Astrocyte (in vitro differentiated cells and primary cell): ENCODE results near the gene TBC1D9. TPM values are rescaled to one million over a fixed set of nuclear protein-coding genes. Genes with fewer than 3 reads are reported as not detected.

Experiments used
- DNase-seq: peaks from one replicate; pipeline ENCODE4 v3.0.0-alpha.2; 2010; ENCODE audit warnings: low read depth
- FAIRE-seq: peaks from 2 replicates; lab custom pipeline; 2011; peaks lifted over from hg19 to GRCh38; lab: Jason Lieb, UNC
- H2AFZ ChIP-seq: 2 replicates; pipeline ENCODE4 v1.6.0; 2012; ENCODE audit warnings: low read depth, low read length, inconsistent platforms
- H3K27ac ChIP-seq: 2 replicates; pipeline ENCODE4 v1.5.1; 2011; ENCODE audit warnings: low read depth, low read length, inconsistent platforms
- H3K27me3 ChIP-seq: 2 replicates; pipeline ENCODE4 v1.6.0; 2011; ENCODE audit warnings: low read length, inconsistent platforms; ENCODE audit not compliant: insufficient read depth
- H3K36me3 ChIP-seq: 2 replicates; pipeline ENCODE4 v1.5.1; 2011; ENCODE audit warnings: low read length, inconsistent platforms; ENCODE audit not compliant: insufficient read depth
- H3K4me1 ChIP-seq: 2 replicates; pipeline ENCODE4 v1.5.1; 2011; ENCODE audit warnings: low read length, inconsistent platforms; ENCODE audit not compliant: insufficient read depth
- H3K4me2 ChIP-seq: 2 replicates; pipeline ENCODE4 v1.6.0; 2012; ENCODE audit warnings: low read length, inconsistent platforms
- H3K4me3 ChIP-seq: 2 replicates; pipeline ENCODE4 v1.5.1; 2011; ENCODE audit warnings: low read depth, mild to moderate bottlenecking, low read length, inconsistent platforms; ENCODE audit not compliant: insufficient read depth
- H3K79me2 ChIP-seq: 2 replicates; pipeline ENCODE4 v1.6.0; 2012; ENCODE audit warnings: mild to moderate bottlenecking, low read length, inconsistent platforms; ENCODE audit not compliant: insufficient read depth
- H3K9ac ChIP-seq: 2 replicates; pipeline ENCODE4 v1.6.0; 2012; ENCODE audit warnings: mild to moderate bottlenecking, low read length, inconsistent platforms
- H3K9me3 ChIP-seq: 2 replicates; pipeline ENCODE4 v1.5.1; 2012; ENCODE audit warnings: low read depth, mild to moderate bottlenecking, low read length, inconsistent platforms; ENCODE audit not compliant: insufficient read depth
- H4K20me1 ChIP-seq: 2 replicates; pipeline ENCODE4 v1.6.0; 2012; ENCODE audit warnings: low read length, inconsistent platforms; ENCODE audit not compliant: insufficient read depth
- H3K27ac Mint-ChIP-seq: one replicate; pipeline ENCODE4 v1.8.0; 2021; ENCODE audit warnings: mild to moderate bottlenecking, mixed read lengths; ENCODE audit not compliant: unreplicated experiment
- H3K27me3 Mint-ChIP-seq: one replicate; pipeline ENCODE4 v1.8.0; 2021; ENCODE audit warnings: low read depth, mixed read lengths; ENCODE audit not compliant: unreplicated experiment
- H3K36me3 Mint-ChIP-seq: one replicate; pipeline ENCODE4 v1.8.0; 2021; ENCODE audit warnings: low read depth, mixed read lengths; ENCODE audit not compliant: unreplicated experiment
- H3K4me1 Mint-ChIP-seq: one replicate; pipeline ENCODE4 v1.8.0; 2021; ENCODE audit warnings: low read depth, mixed read lengths; ENCODE audit not compliant: unreplicated experiment
- H3K4me3 Mint-ChIP-seq: one replicate; pipeline ENCODE4 v1.8.0; 2021; ENCODE audit warnings: mild to moderate bottlenecking, moderate library complexity, mixed read lengths; ENCODE audit not compliant: unreplicated experiment
- H3K9me3 Mint-ChIP-seq: one replicate; pipeline ENCODE4 v1.8.0; 2021; ENCODE audit warnings: mild to moderate bottlenecking, mixed read lengths; ENCODE audit not compliant: unreplicated experiment
- EZH2 ChIP-seq: IDR thresholded peaks from 2 replicates; pipeline ENCODE4 v1.6.1; 2012; ENCODE audit warnings: mild to moderate bottlenecking, low read length, inconsistent platforms; ENCODE audit not compliant: insufficient read depth
- total RNA-seq: library from RNA; stranded (reverse); gene quantifications from 2 replicates; pipeline ENCODE4 v1.2.1, GENCODE V29; 2021
- TF ChIP-seq, protein P1 (sequence below): IDR thresholded peaks from 2 replicates; pipeline ENCODE4 v1.5.1; 2011; ENCODE audit warnings: low read depth, mild to moderate bottlenecking, inconsistent platforms, low read length, moderate library complexity; ENCODE audit not compliant: insufficient read depth

Gene TBC1D9
- total RNA-seq, 1 donor from 2014 or later: 31.6 TPM

- Mint-ChIP-seq H3K4me1 (peaks cover 4% of the 10 kb centered on the region), H3K4me3 (no peak overlapping the region)
- H3K36me3 ChIP-seq: peaks cover 8% of the 10 kb centered on the region
These were observed 135.0 kb downstream of the TBC1D9 start for GRCh38 chr4:140621161-140621560.

GRCh38 chr4:140617499-140618248, 138.5 kb downstream of the TBC1D9 start:
- Histone ChIP-seq H2AFZ (no peak overlapping the region), H3K79me2 (no peaks in the 10 kb centered on the region), H3K4me3 (no peak overlapping the region), H4K20me1 (no peaks in the 10 kb centered on the region), H3K9ac (no peak overlapping the region), H3K36me3 (no peaks in the 10 kb centered on the region), H3K4me2 (no peak overlapping the region), H3K27ac (no peak overlapping the region), H3K27me3 (no peaks in the 10 kb centered on the region), H3K9me3 (no peaks in the 10 kb centered on the region), H3K4me1 (no peaks in the 10 kb centered on the region)
- H3K27me3 Mint-ChIP-seq: no peaks in the 10 kb centered on the region
- H3K4me1 Mint-ChIP-seq: peaks cover 4% of the 10 kb centered on the region
- H3K4me3 Mint-ChIP-seq: no peak overlapping the region
- no peak for DNase-seq
- H3K9me3 Mint-ChIP-seq: no peaks in the 10 kb centered on the region
- no peak overlapping the region for H3K27ac Mint-ChIP-seq
- H3K36me3 Mint-ChIP-seq: peaks cover 3% of the 10 kb centered on the region
- no peak for TF ChIP-seq EZH2
- TF ChIP-seq, protein P1, sequence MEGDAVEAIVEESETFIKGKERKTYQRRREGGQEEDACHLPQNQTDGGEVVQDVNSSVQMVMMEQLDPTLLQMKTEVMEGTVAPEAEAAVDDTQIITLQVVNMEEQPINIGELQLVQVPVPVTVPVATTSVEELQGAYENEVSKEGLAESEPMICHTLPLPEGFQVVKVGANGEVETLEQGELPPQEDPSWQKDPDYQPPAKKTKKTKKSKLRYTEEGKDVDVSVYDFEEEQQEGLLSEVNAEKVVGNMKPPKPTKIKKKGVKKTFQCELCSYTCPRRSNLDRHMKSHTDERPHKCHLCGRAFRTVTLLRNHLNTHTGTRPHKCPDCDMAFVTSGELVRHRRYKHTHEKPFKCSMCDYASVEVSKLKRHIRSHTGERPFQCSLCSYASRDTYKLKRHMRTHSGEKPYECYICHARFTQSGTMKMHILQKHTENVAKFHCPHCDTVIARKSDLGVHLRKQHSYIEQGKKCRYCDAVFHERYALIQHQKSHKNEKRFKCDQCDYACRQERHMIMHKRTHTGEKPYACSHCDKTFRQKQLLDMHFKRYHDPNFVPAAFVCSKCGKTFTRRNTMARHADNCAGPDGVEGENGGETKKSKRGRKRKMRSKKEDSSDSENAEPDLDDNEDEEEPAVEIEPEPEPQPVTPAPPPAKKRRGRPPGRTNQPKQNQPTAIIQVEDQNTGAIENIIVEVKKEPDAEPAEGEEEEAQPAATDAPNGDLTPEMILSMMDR: no peak
- no peak for FAIRE-seq

More at GRCh38 chr4:140621161-140621560, 135.0 kb downstream of the TBC1D9 start:
- Mint-ChIP-seq H3K36me3 (peaks cover 16% of the 10 kb centered on the region), H3K27me3 (no peaks in the 10 kb centered on the region), H3K9me3 (no peaks in the 10 kb centered on the region), H3K27ac (no peak overlapping the region)
- H4K20me1 ChIP-seq: no peaks in the 10 kb centered on the region
- DNase-seq (no peak), FAIRE-seq (no peak)
- H3K4me2 ChIP-seq: no peak overlapping the region
- no peak for TF ChIP-seq EZH2
- TF ChIP-seq, protein P1: no peak
- H3K79me2 ChIP-seq: no peaks in the 10 kb centered on the region
- no peak overlapping the region for H3K27ac ChIP-seq
- H3K27me3 ChIP-seq: no peaks in the 10 kb centered on the region
- no peak overlapping the region for H2AFZ ChIP-seq
- H3K4me1 ChIP-seq: no peaks in the 10 kb centered on the region
- no peak overlapping the region for H3K9ac ChIP-seq
- no peak overlapping the region for H3K4me3 ChIP-seq
- no peaks in the 10 kb centered on the region for H3K9me3 ChIP-seq

GRCh38 chr4:140615451-140615850, 140.7 kb downstream of the TBC1D9 start:
- peaks cover 9% of the 10 kb centered on the region for H3K4me1 Mint-ChIP-seq
- no peak overlapping the region for H3K9ac ChIP-seq
- H3K27ac ChIP-seq: no peak overlapping the region
- H3K27me3 Mint-ChIP-seq: no peaks in the 10 kb centered on the region
- FAIRE-seq: no peak
- no peaks in the 10 kb centered on the region for H4K20me1 ChIP-seq
- H3K36me3 ChIP-seq: no peaks in the 10 kb centered on the region
- no peak overlapping the region for H3K27ac Mint-ChIP-seq
- H2AFZ ChIP-seq: no peak overlapping the region
- no peak overlapping the region for H3K4me2 ChIP-seq
- TF ChIP-seq, protein P1: no peak
- TF ChIP-seq EZH2: no peak
- no peak overlapping the region for H3K4me3 Mint-ChIP-seq
- peaks cover 2% of the 10 kb centered on the region for H3K36me3 Mint-ChIP-seq
- H3K4me3 ChIP-seq: no peak overlapping the region
- no peaks in the 10 kb centered on the region for H3K27me3 ChIP-seq
- no peaks in the 10 kb centered on the region for H3K9me3 ChIP-seq
- no peaks in the 10 kb centered on the region for H3K9me3 Mint-ChIP-seq
- H3K79me2 ChIP-seq: no peaks in the 10 kb centered on the region
- no peaks in the 10 kb centered on the region for H3K4me1 ChIP-seq
- DNase-seq: no peak
